ENCODE results near the gene IRAG1.

GRCh38 chr11:10697323-10697620 is 3.7 kb upstream of the IRAG1 start:
- TF ChIP-seq EZH2 (IDR thresholded peaks at IDR 0.05): no peak
- TF ChIP-seq POLR2AphosphoS5 (IDR thresholded peaks at IDR 0.05; ENCODE audit: borderline replicate concordance, low read depth, low read length): no peak
